Nephron (organoid): ENCODE data around the gene EDRF1.

Source experiments
- H3K27ac Mint-ChIP-seq, 3 experiments: 2 replicates each; pipeline ENCODE4 v1.8.0; 2020; ENCODE audit warnings: mixed read lengths in 3 of 3, mild to moderate bottlenecking in 2 of 3, moderate library complexity in 1 of 3
- H3K27me3 Mint-ChIP-seq: 2 replicates; pipeline ENCODE4 v1.8.0; 2021; ENCODE audit warnings: low read depth, mild to moderate bottlenecking, moderate library complexity, mixed read lengths
- H3K36me3 Mint-ChIP-seq: 2 replicates; pipeline ENCODE4 v1.8.0; 2020; ENCODE audit warnings: low read depth, mixed read lengths
- H3K4me1 Mint-ChIP-seq: 2 replicates; pipeline ENCODE4 v1.8.0; 2020; ENCODE audit warnings: mixed read lengths
- H3K4me3 Mint-ChIP-seq, 3 experiments: 2 replicates each; pipeline ENCODE4 v1.8.0; 2020; ENCODE audit warnings: mild to moderate bottlenecking in 3 of 3, mixed read lengths in 3 of 3, moderate library complexity in 2 of 3
- H3K9me3 Mint-ChIP-seq: 2 replicates; pipeline ENCODE4 v1.8.0; 2020; ENCODE audit warnings: mixed read lengths
- TF ChIP-seq, protein P1 (sequence below), 3 experiments: fragments of 200-600 bp; sonication (generic); IDR thresholded peaks; one replicate each; pipeline ENCODE4 v1.5.0; 2021; ENCODE audit warnings: antibody characterized with exemption in 3 of 3; ENCODE audit not compliant: unreplicated experiment in 3 of 3

Gene EDRF1, protein sequence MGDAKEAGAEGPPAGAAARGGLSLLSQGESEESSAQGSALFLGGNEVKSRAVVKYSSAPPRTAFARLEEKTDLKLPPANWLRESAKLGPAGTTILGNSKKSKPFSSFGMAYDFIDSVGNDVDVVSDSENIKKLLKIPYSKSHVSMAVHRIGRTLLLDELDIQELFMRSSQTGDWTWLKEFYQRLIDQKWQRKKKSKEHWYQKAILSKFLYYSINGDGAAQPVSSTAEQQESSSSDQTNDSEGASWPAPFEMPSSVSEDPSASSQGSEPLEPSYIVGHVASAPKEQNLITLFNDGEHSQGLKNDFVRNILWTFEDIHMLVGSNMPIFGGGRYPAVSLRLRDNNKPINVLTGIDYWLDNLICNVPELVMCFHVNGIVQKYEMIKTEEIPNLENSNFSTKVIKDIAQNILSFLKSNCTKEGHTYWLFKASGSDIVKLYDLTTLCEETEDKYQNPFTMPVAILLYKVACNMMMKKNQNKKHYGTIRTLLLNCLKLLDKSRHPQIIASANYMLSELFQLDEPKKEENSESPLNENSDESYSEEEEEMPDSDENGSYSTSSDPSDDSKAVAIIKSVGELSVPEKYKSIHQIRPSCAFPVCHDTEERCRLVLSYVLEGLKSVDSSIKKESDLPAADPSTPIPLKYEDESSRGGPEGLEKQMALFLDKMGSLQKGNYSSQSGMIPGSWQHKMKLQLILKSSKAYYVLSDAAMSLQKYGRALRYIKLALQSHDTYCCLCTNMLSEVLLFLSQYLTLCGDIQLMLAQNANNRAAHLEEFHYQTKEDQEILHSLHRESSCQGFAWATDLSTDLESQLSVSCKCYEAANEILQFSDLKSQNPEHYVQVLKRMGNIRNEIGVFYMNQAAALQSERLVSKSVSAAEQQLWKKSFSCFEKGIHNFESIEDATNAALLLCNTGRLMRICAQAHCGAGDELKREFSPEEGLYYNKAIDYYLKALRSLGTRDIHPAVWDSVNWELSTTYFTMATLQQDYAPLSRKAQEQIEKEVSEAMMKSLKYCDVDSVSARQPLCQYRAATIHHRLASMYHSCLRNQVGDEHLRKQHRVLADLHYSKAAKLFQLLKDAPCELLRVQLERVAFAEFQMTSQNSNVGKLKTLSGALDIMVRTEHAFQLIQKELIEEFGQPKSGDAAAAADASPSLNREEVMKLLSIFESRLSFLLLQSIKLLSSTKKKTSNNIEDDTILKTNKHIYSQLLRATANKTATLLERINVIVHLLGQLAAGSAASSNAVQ

DNA sequence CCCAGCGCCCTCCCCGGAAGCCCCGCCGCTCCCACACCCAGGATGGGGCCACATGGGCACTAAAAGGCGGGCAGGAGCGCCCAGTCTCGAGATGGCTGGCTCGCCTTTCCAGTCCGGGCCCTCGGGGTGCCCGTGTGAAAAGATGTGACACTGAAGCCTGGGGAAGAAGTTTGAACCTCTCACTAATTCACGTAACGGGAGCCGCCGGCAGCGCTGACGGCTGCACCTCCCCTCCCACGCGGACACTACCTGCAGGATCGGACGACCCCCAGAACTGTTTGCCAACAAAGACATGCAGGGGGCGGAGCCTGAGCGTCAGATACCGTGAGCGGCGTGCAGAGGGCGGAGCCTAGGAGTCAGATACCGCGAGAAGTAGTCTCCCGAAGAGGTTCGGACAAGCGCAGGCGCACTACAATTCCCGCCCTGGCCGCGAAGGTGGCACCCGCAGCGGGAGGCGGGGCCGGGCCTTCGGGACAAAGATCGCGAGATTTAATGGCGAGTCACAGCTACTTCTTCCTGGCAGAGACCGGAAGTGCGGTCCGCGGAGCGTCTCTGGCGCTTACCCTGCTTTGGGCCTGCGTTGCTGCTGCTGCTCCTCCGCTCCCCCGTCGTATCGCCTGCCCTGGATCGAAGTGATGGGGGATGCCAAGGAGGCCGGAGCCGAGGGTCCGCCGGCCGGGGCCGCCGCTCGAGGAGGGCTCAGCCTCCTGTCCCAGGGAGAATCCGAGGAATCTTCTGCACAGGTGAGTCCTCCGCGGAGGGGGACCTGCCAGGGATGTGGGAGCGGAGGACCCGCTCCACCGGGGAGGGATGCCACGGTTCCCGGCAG lies at the start of gene EDRF1:
TSS of gene EDRF1 (plus strand) at position 537 of the 829 bp plus-strand sequence. CDS start at position 636, 99 bp downstream.
- H3K27ac Mint-ChIP-seq: peak within 1 kb of the TSS; percentile 79 to 96 (median 95)
- H3K4me3 Mint-ChIP-seq: peak within 1 kb of the TSS; percentile 94 to 98 (median 97)
- TF ChIP-seq, protein P1, sequence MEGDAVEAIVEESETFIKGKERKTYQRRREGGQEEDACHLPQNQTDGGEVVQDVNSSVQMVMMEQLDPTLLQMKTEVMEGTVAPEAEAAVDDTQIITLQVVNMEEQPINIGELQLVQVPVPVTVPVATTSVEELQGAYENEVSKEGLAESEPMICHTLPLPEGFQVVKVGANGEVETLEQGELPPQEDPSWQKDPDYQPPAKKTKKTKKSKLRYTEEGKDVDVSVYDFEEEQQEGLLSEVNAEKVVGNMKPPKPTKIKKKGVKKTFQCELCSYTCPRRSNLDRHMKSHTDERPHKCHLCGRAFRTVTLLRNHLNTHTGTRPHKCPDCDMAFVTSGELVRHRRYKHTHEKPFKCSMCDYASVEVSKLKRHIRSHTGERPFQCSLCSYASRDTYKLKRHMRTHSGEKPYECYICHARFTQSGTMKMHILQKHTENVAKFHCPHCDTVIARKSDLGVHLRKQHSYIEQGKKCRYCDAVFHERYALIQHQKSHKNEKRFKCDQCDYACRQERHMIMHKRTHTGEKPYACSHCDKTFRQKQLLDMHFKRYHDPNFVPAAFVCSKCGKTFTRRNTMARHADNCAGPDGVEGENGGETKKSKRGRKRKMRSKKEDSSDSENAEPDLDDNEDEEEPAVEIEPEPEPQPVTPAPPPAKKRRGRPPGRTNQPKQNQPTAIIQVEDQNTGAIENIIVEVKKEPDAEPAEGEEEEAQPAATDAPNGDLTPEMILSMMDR (IDR thresholded peaks at IDR 0.05; ENCODE audit: unreplicated experiment in 3 of 3): no peak
- peaks cover 8% of the 10 kb centered on the region for H3K4me1 Mint-ChIP-seq
- peaks cover 32% of the 10 kb centered on the region for H3K36me3 Mint-ChIP-seq
- peaks cover 10% of the 10 kb centered on the region for H3K9me3 Mint-ChIP-seq
- H3K27me3 Mint-ChIP-seq: no peaks in the 10 kb centered on the region

DNA sequence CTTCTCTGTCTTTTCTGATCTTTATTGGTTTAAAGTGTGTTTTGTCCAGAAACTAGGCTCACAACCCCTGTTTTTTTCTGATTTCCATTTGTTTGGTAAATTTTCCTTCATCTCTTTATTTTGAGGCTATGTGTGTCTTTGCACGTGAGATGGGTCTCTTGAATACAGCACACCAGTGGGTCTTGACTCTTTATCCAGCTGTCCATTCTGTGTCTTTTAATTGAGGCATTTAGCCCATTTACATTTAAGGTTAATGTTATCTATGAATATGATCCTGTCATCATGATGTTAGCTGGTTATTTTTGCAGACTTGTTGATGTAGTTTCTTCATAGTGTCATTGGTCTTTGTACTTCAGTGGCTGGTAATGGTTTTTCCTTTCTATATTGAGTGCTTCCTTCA lies 46.6 kb upstream of the EDRF1 start:
- Mint-ChIP-seq H3K4me1 (no peaks in the 10 kb centered on the region), H3K27ac (no peak overlapping the region), H3K36me3 (no peaks in the 10 kb centered on the region), H3K4me3 (no peak overlapping the region), H3K27me3 (peaks cover 3% of the 10 kb centered on the region), H3K9me3 (peaks cover 48% of the 10 kb centered on the region)
- TF ChIP-seq, protein P1 (IDR thresholded peaks at IDR 0.05; ENCODE audit: unreplicated experiment in 3 of 3): no peak

- TF ChIP-seq, protein P1 (IDR thresholded peaks at IDR 0.05; ENCODE audit: unreplicated experiment in 3 of 3): no peak
- Mint-ChIP-seq H3K9me3 (peaks cover 28% of the 10 kb centered on the region), H3K36me3 (no peaks in the 10 kb centered on the region), H3K4me3 (no peak overlapping the region), H3K27me3 (no peaks in the 10 kb centered on the region), H3K4me1 (peaks cover 5% of the 10 kb centered on the region), H3K27ac (no peak overlapping the region)
These were observed 40.1 kb upstream of the EDRF1 start for GRCh38 chr10:125679436-125679835.

DNA sequence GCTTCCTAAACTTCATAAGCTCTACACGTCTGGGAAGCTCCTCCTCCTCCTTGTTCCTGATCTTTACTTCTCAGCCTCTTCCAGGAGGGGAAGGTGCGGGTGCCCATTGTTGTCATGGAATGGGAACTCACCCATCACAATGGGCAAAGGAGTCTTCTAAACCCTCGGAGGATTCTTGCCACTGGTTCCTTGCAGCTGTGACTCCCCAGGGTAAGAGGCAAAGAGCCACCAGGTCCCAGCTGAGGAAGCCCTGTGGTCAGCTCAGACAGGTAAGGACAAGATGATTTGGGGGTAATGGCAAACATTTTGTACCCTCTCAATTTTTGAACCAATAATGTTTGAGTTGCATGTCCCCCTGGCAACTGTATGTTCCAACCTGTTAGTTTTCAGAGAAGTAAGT lies 36.4 kb upstream of the EDRF1 start, which contains the start of gene TEX36:
TSS of gene TEX36 (minus strand) at position 101 of the 400 bp plus-strand sequence. CDS start 174 bp downstream, outside the sequence.
- Mint-ChIP-seq H3K4me1 (peaks cover 5% of the 10 kb centered on the region), H3K4me3 (no peak within 1 kb of the TSS), H3K27ac (no peak within 1 kb of the TSS), H3K36me3 (no peaks in the 10 kb centered on the region), H3K27me3 (no peaks in the 10 kb centered on the region), H3K9me3 (peaks cover 6% of the 10 kb centered on the region)
- TF ChIP-seq, protein P1 (IDR thresholded peaks at IDR 0.05; ENCODE audit: unreplicated experiment in 3 of 3): no peak

- Mint-ChIP-seq H3K9me3 (peaks cover 5% of the 10 kb centered on the region), H3K36me3 (no peaks in the 10 kb centered on the region), H3K4me1 (peaks cover 5% of the 10 kb centered on the region), H3K27me3 (no peaks in the 10 kb centered on the region), H3K27ac (no peak overlapping the region), H3K4me3 (no peak overlapping the region)
- TF ChIP-seq, protein P1 (IDR thresholded peaks at IDR 0.05; ENCODE audit: unreplicated experiment in 3 of 3): no peak
These were observed 35.7 kb upstream of the EDRF1 start for GRCh38 chr10:125683821-125684220.
